Thyroid gland (tissue), 4 donors: ENCODE measurements around the gene AMDHD1.

ENCODE experiments used
- POLR2A ChIP-seq, 2 donors: fragments of 450-650 bp; IDR thresholded peaks; one replicate each; pipeline ENCODE4 v1.6.1; 2017; ENCODE audit warnings: antibody characterized with exemption in 2 of 2, mild to moderate bottlenecking in 2 of 2, moderate library complexity in 1 of 2
- TF ChIP-seq, protein P1 (sequence below), 6 experiments: fragments of 200-600 bp in 3 of 6; fragments of 450-650 bp in 3 of 6; sonication (generic) in 3 of 6; IDR thresholded peaks; one replicate each; pipeline ENCODE4 v1.5.1; 2016 to 2019; ENCODE audit warnings: antibody characterized with exemption in 6 of 6, mild to moderate bottlenecking in 2 of 6, inconsistent platforms in 1 of 6, moderate library complexity in 1 of 6

DNA sequence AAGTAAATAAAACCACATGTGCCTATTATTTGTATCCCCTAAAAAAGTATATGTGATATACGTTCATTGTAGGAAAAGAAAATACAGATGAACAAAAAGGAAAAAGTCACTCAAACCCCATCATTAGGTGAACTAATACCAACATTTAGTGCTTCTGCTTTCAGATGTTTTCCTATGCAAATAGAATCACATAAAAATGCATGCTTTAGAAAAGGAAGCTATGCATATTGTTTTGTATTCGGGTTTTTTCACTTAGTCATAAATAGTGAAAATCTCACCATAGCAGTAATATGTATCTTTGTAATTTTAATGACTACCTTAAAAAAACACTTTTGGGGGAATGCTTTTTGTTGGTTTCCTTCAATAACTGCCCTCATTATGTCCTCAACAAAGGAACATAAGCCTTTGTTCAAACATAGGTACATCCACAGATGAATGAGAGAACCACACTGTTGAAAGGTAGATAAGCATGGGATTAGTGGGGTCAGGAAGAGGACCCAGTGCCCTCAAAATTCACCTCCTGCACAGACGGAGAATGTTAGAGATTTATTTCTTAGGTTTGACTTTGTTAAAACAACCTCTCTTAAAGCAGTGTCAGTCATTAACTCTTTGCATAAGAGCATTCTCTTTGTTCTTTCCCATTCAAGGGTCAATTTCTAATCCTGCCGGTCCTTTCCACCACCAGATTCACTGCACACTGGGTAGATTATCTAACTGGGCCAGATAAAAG, 6.5 kb downstream of the AMDHD1 start:
- TF ChIP-seq, protein P1, sequence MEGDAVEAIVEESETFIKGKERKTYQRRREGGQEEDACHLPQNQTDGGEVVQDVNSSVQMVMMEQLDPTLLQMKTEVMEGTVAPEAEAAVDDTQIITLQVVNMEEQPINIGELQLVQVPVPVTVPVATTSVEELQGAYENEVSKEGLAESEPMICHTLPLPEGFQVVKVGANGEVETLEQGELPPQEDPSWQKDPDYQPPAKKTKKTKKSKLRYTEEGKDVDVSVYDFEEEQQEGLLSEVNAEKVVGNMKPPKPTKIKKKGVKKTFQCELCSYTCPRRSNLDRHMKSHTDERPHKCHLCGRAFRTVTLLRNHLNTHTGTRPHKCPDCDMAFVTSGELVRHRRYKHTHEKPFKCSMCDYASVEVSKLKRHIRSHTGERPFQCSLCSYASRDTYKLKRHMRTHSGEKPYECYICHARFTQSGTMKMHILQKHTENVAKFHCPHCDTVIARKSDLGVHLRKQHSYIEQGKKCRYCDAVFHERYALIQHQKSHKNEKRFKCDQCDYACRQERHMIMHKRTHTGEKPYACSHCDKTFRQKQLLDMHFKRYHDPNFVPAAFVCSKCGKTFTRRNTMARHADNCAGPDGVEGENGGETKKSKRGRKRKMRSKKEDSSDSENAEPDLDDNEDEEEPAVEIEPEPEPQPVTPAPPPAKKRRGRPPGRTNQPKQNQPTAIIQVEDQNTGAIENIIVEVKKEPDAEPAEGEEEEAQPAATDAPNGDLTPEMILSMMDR (IDR thresholded peaks at IDR 0.05), result no peak
- no peak for TF ChIP-seq POLR2A (IDR thresholded peaks at IDR 0.05)
